Activated CD8-positive, alpha-beta memory T cell treated with anti-CD3 and anti-CD28 coated beads, Interleukin-2, amount 50 U/mL, for 48 hours (primary cell): ENCODE results near the gene HRH2.

ENCODE experiments used
- DNase-seq: peaks from one replicate; pipeline ENCODE4 v3.0.0-alpha.2; 2020

HRH2 gene

DNA sequence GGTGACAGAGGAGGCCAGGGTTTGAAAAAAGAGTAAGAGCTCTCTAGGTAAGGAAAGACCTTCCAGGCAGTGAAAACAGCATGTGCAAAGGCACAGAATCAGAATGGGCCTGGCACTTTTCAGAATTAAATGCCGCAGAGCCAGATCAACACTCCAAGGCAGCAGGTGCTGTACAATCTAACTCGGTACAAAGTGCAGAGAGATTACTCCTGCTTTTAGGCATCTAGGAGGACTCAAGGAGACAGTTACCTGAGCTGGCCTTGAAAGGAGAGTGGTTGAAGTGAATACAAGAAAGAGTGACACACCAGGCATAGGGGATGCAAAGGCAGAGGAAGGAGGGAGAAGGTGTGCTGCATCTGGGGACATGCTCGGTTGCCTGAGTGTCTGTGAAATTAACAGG lies 21.5 kb downstream of the HRH2 start:
- no peak for DNase-seq

DNA sequence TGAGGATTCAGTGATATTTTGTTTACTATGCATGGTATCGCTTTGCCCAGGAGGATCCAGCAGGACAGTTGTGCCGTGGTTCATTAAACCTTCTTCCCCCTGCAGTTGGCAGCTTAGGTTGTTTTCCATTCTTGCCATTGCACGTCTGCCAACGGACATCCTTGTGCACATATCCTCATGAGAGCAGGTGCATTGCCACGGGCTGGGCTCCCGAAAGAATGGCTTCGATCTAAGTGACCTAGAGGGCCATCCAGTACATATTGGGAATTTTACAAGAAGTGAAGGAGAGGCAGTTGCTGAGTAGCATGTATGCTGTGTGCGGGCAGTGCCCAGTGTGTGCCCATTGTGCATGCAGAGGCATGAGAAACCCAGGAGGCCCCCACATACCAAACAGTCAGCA lies 22.1 kb downstream of the HRH2 start:
- DNase-seq, result no peak

DNA sequence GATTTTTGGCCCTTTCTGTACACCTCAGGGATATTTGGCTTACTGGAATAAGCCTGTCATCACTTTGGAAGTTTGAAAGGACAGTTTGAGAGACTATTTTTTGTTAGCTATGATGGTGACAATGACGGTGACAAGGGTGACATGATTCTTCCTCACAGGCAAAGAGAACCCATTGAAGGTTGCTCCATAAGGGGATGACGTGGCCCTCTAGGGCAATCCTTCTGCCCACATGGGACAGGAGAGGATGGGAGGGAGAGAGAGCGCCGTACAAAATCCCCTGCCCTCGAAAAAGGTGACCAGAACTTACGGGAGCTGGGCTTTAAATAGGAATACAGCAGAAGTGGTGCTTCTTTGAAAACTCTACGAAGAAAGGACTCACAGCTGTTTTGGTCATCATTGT lies 22.6 kb downstream of the HRH2 start:
- no peak for DNase-seq

DNA sequence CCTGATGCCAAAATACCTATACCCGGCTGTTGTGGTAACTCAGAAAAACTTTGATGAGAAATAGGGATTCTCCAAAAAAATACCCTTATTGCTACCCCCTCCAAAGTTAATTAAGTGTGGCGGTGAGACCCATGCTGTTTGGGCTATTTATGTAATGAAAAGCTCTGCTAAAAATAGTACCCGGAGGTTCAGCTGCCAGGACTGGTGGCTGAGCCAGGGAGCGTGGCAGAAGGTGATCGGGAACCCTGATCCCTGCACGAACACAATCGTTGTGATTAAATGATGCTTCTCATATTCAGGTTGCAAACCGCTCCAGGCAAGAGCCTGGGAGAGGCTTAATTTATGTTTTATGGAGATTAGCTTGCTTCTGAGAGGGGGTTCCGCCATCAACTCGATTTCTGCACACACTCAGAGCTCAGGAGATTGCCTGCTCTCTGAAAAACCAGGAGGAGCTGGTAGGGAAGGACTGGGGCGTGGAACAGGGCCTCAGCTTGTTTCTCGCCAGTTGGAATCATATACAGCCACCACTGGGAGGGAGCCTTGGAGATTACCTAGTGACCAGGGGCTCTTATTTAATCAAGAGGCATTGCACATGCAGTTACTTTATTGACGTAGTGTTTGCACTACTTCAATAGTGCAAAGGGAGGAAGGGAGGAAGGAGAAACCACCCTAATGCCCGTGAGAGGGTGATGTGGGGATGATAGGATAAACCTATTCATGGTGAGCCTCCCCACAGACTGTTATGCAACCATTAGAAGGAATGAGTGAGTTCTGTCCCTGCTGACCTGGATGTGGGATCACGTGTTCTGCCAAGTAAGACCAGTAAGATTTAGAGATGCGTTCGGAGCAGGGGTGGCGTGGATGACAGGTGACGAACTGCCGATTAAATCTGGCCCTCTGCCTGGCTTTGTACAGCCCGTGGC lies 23.4 kb downstream of the HRH2 start:
- no peak for DNase-seq

DNA sequence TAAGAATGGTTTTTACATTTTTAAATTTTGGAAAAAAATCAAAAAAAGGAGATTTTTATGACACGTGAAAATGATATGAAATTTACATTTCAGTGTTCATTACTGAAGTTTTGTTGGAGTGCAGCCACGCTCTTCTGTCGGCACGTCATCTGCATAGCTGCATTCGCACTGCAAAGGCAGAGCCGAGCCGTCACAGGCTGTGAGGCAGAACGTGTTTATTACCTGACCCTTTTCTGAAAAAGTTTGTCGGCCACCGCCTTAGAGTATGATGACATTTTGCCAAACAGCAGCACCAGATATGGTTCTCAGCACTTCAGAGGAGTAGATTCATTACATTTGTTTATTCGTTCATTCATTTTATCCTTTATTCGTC lies 24.1 kb downstream of the HRH2 start:
- DNase-seq, result no peak

DNA sequence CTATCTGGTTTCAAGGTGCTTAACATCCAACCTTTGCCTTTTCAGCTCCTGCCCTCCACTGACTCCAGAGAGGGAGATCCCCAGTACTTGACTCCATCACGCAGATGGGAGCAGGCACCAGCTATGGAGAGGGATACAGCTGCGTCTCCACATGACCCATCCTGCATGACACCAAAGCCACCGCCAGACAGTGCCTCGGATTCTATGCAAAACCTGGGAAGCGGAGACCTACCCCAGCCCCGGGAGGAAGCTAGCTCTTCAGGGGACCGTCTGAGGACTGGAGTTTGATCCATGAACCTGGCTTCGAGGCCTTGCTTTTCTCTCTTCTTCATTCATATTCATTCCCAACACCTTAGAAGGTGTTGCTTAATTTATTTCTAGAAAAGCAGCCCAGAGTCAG lies 24.8 kb downstream of the HRH2 start:
- no peak for DNase-seq

DNA sequence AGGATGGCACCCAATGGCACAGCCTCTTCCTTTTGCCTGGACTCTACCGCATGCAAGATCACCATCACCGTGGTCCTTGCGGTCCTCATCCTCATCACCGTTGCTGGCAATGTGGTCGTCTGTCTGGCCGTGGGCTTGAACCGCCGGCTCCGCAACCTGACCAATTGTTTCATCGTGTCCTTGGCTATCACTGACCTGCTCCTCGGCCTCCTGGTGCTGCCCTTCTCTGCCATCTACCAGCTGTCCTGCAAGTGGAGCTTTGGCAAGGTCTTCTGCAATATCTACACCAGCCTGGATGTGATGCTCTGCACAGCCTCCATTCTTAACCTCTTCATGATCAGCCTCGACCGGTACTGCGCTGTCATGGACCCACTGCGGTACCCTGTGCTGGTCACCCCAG lies 25.4 kb downstream of the HRH2 start:
- no peak for DNase-seq

DNA sequence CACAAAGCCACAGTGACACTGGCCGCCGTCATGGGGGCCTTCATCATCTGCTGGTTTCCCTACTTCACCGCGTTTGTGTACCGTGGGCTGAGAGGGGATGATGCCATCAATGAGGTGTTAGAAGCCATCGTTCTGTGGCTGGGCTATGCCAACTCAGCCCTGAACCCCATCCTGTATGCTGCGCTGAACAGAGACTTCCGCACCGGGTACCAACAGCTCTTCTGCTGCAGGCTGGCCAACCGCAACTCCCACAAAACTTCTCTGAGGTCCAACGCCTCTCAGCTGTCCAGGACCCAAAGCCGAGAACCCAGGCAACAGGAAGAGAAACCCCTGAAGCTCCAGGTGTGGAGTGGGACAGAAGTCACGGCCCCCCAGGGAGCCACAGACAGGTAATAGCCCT lies 26.1 kb downstream of the HRH2 start:
- no peak for DNase-seq

DNA sequence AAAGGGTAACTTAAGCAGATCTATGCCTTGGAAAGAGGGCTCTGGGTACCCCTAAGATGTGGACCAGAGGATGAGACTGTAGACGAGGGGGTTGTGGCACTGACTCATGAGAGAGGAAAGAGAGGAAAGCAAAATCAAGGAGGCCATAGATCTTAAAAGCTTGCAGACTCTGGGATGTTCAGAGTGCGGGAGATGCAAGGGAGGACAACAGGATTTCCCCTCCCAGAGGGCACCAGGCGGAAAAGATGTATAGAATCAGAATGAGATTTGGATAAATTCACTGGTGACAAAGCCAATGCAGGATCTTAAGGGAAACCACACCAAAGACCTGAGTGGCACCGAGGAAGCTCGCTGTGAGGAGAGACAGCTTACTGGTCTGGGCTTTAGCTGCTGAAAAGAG lies 27.1 kb downstream of the HRH2 start:
- DNase-seq, result no peak

DNA sequence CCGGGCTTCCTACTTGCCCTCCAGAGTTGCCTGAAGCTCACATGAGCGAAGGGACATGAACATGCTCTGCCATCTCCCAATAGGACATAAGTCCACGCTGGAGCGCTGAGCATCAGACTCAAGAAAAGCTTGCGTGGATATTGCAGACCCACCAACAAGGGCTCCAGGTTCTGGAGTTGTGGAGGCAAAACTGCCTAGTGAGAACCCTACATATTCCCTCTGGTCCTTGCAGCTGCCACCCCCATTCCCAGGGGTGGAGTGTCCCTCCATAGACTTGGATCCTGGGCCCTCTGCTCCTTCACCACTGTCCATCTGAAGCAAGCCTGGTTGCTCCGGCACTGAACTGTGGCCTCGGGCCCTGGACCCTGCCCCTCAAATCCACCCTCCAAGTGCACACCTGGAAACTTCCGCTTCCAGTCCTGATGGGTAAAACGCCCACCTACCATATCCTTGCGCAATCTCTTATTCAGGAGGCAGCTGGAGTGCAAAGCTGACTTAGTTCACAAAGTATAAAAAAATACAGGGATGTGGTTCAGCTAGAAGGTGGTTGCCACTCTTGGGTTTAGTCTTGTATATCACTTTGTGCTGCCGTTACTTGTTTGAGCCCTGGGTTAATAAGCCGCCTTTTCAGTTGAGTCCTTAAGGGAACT lies 28.0 kb downstream of the HRH2 start:
- DNase-seq, result no peak

DNA sequence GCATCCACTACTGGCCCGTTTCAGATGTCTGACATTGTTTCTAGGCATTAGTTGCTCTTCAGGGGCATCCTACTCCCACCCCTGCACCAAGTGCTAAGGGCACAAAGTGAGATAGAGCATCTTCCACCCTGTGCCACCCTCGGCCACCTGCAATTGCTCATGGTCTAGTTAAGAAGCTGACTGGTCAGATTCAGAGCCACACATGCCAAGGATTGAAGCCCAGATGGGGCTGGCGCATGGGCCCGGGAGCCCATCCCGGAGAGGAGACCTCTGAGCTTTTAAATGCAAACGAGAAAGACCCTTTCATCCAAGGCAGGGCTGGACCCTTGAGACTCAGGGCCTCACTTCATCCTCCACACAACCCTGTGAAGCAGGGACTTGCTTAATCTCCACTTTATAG lies 28.5 kb downstream of the HRH2 start:
- DNase-seq, result no peak

DNA sequence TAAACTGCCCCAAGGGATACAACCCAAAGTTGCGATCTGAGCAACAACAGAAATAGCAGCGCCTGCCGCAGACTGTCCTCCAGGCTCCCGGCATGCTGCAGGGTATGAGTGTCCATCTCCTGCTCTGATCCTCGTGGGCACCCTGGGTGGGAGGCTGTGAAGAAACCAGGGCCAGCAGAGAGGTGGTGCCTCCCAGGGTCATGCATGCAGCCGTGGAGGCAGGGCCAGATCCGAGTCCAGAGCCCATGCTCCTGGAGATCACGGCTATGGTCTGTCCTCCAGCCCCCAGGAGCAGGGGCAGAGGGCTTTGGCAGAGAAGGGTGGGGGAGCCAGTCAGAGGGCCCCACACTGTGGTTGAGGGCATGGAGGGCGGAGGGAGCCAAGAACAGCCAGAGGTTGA lies 29.0 kb downstream of the HRH2 start:
- DNase-seq, result no peak

DNA sequence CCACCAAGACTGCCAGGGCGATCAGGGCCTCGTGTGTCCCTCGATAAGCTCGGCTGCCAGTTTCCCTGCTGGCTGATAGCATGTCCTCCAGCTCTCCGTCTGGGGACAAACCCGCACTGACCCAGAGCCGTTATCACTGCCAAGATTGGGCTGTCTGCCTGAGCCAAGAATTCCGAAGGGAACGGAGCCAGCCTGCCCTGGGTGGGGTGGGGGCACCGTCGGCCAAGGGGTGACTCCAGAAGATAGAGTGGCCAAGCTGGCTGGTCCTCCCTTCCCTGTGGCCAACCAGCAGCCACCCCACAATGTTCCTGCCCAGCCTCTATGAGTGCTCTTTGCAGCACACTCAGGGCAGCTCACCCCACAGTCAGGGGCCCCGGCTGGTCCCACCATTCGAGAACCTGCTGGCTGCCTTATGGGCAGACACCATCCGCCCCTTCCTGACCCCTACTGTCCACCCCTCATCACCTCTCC lies 29.4 kb downstream of the HRH2 start:
- no peak for DNase-seq

DNA sequence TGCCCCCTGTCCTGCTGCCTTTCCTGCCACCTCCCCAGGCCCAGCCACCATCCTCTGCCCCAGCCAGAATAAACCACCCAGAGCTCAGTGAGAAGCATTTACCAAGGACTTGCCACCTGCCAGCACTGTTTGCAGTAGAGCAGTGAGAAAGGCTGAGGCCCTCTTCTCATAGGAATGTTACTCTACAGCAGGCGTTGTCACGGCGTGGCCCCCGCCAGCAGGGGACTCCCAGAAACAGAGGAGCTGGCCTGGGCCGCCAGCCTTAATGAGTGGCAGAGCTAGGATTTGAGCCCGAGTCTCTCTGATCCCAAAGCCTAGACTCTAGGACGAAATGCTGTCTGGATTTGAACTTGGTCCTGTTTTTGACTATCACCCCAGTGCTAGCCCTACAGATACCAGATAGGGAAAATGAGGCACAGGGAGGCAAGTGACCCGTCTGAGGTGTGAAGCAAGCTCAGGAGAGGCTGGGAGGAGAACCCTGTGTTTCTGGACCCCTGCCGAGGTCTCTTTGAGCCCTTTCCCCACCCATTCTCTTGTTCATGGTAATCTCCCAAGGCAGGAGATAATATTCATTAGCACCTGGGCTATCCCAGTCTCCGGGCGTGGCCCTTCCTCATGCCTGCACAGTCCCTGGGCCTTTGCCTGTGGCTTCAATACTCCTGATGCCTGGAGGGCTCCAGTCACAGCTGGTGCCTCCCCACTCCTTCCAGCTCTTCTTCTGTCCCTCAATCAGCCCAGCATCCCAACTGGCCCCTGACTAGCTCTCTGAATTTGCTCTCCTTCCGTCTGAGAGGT lies 30.7 kb downstream of the HRH2 start:
- no peak for DNase-seq

DNA sequence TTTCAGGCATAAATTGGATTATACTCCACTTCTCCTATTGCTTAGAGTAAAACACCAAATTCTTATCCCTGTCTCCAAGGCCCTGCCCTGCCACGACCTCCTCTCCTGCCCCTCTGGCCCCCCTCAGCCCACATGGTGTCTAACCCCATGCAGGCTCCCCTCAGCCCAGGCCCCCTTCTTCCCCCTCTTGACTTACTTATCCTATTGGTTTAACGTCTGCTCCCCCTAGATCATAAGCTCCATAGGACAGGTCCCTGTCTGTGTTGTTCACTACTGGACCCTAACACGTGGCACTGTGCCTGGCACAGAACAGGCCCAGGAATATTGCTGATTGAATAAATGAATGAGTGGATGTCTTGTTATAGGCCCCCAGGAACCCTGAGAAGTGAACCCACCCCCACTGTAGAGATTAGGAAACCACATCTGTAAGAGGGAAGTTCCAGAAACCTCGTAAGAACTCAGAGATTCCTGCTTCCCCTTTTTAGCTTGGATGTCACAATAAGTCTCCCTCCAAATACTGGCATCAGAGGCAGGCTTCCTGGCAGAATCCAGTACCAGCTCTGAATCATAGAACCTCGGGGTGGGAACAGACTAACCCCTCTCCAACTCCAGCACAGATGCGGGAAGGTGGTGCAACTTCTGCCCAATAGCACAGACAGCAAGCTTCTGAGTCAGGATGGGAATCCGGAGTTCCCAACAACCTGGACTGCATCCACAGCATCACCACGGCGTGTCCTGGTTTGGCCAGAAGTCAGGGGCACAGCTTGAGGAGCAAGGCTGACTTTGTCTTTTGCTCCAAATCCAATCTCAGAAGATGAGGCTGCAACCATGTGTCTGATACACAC lies 31.5 kb downstream of the HRH2 start:
- no peak for DNase-seq

DNA sequence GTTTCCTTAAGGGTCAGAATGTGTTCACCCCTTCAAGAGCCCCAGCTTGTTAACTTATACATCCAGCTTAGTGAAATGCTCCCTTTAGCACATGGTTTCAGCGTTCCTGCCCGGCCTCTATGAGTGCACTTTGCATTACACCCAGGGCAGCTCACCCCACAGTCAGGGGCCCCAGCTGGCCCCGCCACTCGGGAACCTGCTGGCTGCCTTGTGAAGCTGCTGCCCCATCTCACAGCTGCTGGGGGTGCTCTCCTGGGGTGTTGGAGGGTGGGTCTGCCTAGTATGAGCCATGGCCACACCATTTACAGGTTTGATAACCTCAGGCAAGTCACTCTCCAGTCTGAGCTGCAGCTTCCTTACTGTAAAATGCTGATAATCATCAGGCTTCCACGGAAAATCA lies 32.2 kb downstream of the HRH2 start:
- DNase-seq, result no peak

DNA sequence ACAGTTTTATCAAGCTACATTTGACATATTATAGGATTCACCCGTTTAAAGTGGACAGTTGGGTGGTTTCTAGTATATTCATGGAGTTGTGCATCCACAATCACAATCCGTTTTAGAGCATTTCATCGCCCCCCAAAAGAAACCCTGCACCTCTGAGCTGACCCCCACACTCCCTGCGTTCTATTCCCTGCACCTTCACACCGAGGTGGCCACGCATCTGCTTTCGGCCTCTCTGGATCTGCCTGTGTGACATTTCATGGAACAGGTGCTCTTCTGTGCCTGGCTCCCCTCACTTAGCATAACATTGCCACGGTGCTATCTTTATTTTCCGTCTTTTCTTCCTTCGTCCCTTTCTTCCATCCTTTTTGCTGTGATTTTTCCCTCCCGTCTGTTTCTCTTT lies 32.7 kb downstream of the HRH2 start:
- no peak for DNase-seq

DNA sequence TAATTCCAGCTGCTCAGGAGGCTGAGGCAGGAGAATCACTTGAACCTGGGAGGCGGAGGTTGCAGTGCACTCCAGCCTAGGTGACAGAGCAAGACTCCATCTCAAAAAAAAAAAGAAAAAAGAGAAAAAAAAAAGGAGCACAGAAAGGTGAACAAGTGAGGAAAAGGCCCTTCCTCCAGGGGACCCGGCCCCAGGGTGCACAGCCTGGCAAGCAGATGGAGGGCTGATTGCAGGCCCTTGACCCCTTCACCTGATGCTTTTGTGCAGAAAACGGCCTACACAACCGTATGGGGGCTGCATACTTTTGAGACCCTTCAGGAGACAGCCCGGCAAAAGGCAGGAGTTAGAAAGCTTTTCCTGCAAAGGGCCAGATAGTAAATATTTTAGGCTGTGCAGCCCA lies 33.9 kb downstream of the HRH2 start:
- DNase-seq, result no peak

DNA sequence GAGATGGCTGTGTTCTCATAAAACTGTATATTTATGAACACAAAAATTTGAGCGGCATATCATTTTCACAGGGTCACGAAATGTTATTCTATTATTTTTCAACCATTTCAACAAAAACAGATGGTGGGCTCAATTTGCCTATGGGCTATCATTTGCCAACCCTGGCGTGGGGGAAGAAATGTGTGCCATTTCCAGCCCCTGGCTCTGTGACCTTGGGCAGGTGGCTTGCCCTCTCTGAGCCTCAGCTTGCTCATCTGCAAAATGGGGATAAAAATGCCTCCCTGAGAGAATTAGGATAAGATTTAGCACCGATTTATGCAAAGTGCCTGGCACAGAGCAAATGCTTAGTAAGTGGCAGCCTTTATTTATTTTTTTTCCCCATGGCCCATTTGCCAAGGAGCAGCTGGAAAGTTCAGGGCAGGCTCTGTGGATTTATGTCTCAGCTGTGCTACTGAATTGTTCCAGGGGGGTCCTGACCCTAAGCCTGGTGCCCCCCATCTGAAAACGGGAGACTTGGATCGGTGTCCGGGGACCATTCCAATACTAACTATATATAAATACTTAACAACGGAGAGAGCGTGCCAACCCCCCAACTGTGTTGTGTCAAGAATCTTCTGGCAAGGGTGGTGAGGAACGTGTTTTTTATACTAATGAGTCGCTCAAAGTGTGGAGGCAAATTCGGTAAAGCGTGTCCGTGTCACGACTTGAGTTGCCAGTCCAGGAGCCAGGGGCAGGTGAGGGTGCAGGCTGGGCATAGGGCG lies 34.5 kb downstream of the HRH2 start:
- DNase-seq, result no peak

DNA sequence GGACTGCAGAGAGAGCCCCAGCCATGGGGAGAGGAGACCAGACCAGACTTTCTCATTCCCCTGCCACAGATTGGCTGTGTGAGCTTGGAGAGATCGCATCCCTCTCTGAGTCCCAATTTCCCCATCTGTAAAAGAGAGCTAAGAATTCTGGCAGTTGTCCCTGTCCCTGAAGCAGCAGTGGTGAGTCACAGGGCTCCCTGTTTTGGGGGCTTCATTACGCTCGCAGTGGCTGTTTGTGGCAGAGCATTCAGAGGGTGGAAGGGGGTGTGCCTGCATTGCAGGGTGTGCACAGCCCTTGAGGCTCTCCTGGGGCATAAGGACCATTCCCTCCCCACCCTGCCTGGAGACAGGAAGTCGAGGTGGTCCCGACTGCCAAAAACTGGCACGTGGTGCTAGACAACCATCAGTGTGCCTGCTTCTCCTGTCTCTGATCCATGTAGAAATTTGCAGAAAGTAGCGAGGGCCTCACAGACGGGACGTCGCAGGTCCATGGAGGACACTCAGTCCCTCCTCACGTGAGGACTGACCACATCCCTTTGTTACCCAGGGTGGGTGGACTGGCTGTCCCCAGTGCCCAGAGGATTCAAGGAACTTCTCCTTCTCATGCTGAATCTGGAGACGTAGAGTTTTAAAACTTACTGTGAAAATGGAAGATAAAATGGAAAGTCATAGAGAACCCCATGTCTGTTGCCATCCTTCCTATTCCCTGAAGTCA lies 35.3 kb downstream of the HRH2 start:
- no peak for DNase-seq

DNA sequence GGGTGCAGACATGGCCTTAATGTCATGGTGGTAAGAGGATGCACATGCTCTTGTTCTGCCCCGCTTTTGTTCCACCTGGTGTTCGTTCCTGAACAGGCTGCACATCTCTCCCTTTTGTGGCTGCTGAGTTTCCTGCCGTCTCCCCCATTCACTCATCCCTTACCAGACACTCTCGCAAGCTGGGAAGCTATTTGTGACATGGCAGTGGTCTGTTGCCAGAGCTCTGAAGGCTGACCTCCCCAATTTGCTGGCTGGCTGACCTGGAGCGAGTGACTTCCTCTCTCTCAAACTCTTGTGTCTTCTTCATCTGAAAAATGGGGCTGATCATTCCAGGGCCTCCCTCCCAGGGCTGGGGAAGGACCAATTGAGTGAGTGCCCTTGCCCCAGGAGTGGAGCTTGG lies 35.9 kb downstream of the HRH2 start:
- no peak for DNase-seq
